Retinal pigment epithelial cell (primary cell): Measurements from ENCODE around the gene MAIP1.
A peak's percentile ranks its signal among the peaks of the same experiment; 100 is the strongest.

ENCODE experiments used
- DNase-seq: peaks from one replicate; pipeline ENCODE4 v3.0.0-alpha.2; 2010; ENCODE audit warnings: low read depth
- H3K4me3 ChIP-seq: 2 replicates; pipeline ENCODE4 v1.5.1; 2011; ENCODE audit warnings: mild to moderate bottlenecking, low read length, control low read depth, moderate library complexity
- TF ChIP-seq, protein P1 (sequence below): conservative IDR thresholded peaks from 2 replicates; pipeline ENCODE4 v1.5.1; 2011; ENCODE audit warnings: low read depth, low read length, control low read depth, inconsistent platforms

The MAIP1 gene

DNA sequence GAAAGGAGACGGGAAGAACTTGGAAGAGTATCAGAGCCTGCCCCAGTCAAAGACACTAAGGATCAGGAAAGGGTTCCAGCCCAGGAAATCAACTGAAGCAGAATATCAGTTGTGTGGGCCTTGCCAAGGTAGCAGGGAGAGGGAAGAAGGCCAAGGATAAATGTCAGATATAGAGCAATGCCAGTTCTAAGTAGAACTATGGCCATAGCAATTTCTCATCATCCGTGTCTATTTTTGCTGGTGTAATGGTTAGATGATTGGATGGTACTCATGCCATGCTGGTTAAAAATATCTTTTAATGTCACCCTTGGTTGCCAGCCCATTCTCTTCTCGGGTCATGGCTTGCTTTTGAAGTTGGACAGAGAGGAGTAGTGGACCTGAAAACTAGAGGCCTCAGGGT is 41.9 kb downstream of the MAIP1 start:
- no peak overlapping the region for H3K4me3 ChIP-seq
- DNase-seq, result no peak
- TF ChIP-seq, protein P1, sequence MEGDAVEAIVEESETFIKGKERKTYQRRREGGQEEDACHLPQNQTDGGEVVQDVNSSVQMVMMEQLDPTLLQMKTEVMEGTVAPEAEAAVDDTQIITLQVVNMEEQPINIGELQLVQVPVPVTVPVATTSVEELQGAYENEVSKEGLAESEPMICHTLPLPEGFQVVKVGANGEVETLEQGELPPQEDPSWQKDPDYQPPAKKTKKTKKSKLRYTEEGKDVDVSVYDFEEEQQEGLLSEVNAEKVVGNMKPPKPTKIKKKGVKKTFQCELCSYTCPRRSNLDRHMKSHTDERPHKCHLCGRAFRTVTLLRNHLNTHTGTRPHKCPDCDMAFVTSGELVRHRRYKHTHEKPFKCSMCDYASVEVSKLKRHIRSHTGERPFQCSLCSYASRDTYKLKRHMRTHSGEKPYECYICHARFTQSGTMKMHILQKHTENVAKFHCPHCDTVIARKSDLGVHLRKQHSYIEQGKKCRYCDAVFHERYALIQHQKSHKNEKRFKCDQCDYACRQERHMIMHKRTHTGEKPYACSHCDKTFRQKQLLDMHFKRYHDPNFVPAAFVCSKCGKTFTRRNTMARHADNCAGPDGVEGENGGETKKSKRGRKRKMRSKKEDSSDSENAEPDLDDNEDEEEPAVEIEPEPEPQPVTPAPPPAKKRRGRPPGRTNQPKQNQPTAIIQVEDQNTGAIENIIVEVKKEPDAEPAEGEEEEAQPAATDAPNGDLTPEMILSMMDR, result no peak

DNA sequence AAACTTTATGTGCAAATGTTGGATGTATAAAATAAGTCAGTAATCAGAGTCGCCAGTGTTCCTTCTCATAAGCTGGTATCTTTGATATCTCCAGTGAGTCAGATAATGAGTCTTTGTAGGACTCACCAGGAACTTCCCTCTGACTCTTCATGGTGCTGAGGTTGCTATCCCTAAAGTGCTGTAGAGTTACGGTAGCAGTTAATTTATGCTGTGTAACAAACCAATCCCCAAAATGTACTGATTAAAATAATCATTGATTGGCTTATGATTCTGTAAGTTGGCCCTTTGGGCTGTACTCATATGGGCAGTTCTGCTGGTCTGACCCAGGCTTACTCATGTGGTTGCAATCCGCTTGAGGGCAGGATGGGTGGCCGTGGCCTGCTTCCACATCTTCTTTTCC is 43.8 kb downstream of the MAIP1 start:
- H3K4me3 ChIP-seq, result no peak overlapping the region

DNA sequence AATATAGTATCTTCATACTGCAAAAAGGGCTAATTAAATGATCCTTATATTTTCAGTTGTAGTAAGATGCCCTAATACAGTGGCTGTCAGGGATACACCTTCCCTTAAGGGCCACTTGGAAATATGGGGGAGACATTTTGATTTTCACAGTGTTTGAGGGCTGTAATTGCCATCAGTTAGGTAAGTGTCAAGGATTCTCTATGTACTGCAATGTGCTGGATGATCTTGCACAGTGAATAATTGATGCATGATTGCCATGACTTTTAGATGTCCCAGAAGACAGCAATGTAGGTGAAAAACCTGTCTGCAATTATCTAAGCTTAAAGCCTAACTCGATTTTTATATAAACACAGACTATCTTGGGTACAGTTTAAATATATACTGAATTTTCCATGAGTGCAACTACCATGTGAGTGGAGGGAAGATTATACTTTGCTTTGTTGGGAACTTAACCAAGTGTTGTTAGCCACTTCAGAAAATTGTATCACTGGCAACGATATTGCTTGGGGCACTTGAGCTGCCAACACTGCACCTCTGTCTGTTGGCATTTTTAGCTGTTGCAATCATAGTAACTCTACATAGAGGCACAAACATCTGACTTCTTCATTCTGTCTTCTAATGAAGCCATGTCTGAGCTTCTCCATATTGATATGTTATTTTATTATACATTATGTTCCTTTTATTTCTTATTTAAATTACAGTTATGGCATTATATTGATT is 45.2 kb downstream of the MAIP1 start:
- TF ChIP-seq, protein P1, result no peak
- no peak overlapping the region for H3K4me3 ChIP-seq
- no peak for DNase-seq

More for the DNA sequence above, 43.8 kb downstream of the MAIP1 start:
- TF ChIP-seq, protein P1, result no peak
- DNase-seq, result no peak

DNA sequence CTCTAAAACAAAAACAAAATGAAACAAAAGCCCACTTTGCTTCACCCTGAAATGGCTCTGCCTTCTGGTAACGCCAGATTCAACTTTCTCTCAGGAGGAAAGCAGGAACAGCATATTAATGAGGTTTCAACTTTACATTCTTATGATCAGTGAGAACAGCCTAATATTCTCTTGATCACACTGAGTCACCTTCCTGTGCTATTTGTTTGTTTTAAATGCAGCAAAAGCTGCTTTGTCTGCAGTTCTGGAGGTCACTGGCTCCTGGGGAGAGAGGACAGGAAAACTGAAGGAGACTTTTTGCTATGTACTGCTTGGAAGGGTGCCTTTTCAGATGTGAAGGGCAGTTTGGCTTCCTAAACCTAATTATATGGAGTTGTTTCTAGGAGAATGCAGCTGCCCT is 48.1 kb downstream of the MAIP1 start:
- TF ChIP-seq, protein P1, result no peak
- no peak overlapping the region for H3K4me3 ChIP-seq
- peak; percentile 34 for DNase-seq

DNA sequence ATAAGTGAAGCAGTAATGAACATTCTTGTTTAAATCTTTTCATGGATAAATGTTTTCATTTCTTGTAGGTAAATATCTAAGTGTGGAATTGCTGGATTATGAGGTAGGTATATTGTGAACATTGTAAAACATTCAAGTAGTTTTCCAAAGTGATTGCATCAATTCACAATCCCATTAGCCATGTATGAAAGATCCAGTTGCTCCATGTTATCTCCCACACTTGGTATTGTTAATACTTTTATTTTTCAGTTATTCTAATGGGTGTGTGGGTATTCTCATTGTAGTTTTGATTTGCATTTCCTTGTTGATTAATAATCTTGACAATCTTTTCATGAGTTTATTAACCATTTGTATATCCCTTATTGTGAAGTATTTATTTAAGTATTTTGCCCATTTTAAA is 50.3 kb downstream of the MAIP1 start:
- TF ChIP-seq, protein P1, result no peak
- H3K4me3 ChIP-seq, result no peak overlapping the region
- DNase-seq, result no peak

DNA sequence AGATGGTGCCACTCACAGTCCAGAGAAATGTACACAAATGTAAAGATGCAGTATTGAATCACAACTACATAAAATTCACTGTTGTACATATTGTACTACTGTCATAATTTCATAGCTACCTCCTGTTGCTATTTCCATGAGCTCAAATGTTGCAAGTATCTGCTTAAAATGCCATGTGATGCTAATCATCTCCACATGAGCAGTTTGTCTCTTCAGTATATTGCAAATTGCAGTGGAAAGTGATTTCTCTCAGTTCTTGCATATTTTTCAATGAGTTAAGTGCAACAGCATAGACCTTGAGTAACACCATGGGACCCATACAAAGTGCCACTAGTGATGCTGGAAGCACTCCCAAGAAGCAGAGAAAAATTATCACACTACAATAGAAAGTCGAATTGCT is 51.9 kb downstream of the MAIP1 start:
- H3K4me3 ChIP-seq, result no peak overlapping the region
- DNase-seq, result no peak
- TF ChIP-seq, protein P1, result no peak

DNA sequence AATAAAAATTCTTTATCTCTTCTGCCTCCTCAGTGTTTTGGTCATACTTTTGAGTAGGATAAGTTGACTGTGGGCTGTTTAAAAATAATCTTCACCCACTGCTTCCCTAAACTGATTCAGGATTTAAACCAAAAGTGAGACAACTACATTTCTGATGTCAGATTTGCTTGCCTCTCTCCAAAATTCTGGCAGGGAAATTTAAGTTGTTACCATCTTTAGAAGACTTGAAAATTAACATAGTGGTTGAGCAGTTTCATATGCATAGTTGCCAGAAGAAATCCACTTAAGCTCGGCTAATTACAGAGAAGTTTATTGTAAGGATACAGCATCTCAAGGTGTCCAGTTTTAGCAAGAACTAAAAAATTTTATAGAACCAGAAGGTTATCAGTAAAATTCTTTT is 57.0 kb downstream of the MAIP1 start:
- no peak overlapping the region for H3K4me3 ChIP-seq
- DNase-seq, result no peak
- TF ChIP-seq, protein P1, result no peak
